H1 (cell line): ENCODE results near the gene NKAIN2.

ENCODE experiments used
- HDAC2 ChIP-seq, 2 experiments: fragments of 300-600 bp in 1 of 2; sonication (generic) in 1 of 2; IDR thresholded peaks; 2 replicates each; pipeline ENCODE4 v1.6.1; 2011 to 2012; ENCODE audit warnings: low read depth in 2 of 2, low read length in 2 of 2, mild to moderate bottlenecking in 2 of 2, moderate library complexity in 2 of 2, borderline replicate concordance in 1 of 2, inconsistent platforms in 1 of 2
- POLR2A ChIP-seq, 2 experiments: IDR thresholded peaks; 1 replicate in 1 of 2; 2 replicates in 1 of 2; pipeline ENCODE4 v1.6.1; 2011; ENCODE audit warnings: low read depth in 2 of 2, low read length in 2 of 2, mild to moderate bottlenecking in 2 of 2; ENCODE audit errors: control extremely low read depth in 1 of 2
- RBBP5 ChIP-seq: IDR thresholded peaks from 2 replicates; pipeline ENCODE4 v1.7.1; 2012; ENCODE audit warnings: low read depth, mild to moderate bottlenecking, inconsistent platforms, low read length, moderate library complexity, borderline replicate concordance
- TAF1 ChIP-seq: IDR thresholded peaks from 2 replicates; pipeline ENCODE4 v1.6.1; 2011; ENCODE audit warnings: mild to moderate bottlenecking, low read depth, low read length
- TCF12 ChIP-seq: IDR thresholded peaks from 2 replicates; pipeline ENCODE4 v1.6.1; 2011; ENCODE audit warnings: low read depth, mild to moderate bottlenecking, low read length
- TF ChIP-seq, protein P1 (sequence below), 3 experiments: IDR thresholded peaks; 1 replicate in 2 of 3; 2 replicates in 1 of 3; pipeline versions ENCODE4 v1.5.1 to v1.6.1; 2011; ENCODE audit warnings: low read length in 3 of 3, mild to moderate bottlenecking in 3 of 3, inconsistent platforms in 2 of 3, low read depth in 1 of 3, moderate library complexity in 1 of 3; ENCODE audit not compliant: insufficient read depth in 1 of 3; ENCODE audit errors: control extremely low read depth in 1 of 3

DNA sequence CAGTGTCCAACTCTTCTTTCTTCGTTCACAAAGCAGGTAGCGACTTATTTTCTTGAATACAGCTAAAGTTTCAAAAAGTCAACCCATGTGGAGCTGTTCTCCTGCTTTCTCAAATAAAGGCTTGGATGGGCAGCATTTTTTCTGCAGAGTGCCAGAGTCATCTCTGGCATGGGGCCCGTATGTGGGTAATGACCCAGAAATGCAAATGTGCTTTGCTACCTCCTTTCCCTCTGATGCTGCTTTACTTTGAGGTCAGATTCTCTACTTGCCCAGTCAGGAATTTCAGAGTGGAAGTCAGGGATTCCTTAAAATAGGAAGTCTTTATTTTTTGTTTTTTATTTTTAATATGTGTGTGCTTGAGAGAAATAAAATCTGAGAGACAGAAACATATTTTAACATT lies 4.9 kb downstream of the NKAIN2 start:
- no peak for TF ChIP-seq POLR2A (IDR thresholded peaks at IDR 0.05; ENCODE audit: control extremely low read depth in 1 of 2, low read depth in 2 of 2, low read length in 2 of 2)
- TF ChIP-seq TCF12: no peak
- no peak for TF ChIP-seq HDAC2 (IDR thresholded peaks at IDR 0.05; ENCODE audit: borderline replicate concordance in 1 of 2, low read depth in 2 of 2, low read length in 2 of 2)
- TF ChIP-seq, protein P1, sequence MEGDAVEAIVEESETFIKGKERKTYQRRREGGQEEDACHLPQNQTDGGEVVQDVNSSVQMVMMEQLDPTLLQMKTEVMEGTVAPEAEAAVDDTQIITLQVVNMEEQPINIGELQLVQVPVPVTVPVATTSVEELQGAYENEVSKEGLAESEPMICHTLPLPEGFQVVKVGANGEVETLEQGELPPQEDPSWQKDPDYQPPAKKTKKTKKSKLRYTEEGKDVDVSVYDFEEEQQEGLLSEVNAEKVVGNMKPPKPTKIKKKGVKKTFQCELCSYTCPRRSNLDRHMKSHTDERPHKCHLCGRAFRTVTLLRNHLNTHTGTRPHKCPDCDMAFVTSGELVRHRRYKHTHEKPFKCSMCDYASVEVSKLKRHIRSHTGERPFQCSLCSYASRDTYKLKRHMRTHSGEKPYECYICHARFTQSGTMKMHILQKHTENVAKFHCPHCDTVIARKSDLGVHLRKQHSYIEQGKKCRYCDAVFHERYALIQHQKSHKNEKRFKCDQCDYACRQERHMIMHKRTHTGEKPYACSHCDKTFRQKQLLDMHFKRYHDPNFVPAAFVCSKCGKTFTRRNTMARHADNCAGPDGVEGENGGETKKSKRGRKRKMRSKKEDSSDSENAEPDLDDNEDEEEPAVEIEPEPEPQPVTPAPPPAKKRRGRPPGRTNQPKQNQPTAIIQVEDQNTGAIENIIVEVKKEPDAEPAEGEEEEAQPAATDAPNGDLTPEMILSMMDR (IDR thresholded peaks at IDR 0.05; ENCODE audit: control extremely low read depth in 1 of 3, insufficient read depth in 1 of 3, low read depth in 1 of 3, low read length in 3 of 3): no peak
- TF ChIP-seq RBBP5: no peak
- TF ChIP-seq TAF1: no peak
